Type B pancreatic cell (in vitro differentiated cells): ENCODE results near the gene PLCD4. TPM values are rescaled to one million over a fixed set of nuclear protein-coding genes. Genes with fewer than 3 reads are reported as not detected.

ENCODE experiments used
- DNase-seq: peaks from one replicate; pipeline ENCODE4 v3.0.0; 2021; ENCODE audit warnings: mixed read lengths; ENCODE audit not compliant: unreplicated experiment; ENCODE audit errors: extremely low spot score
- H3K27ac Mint-ChIP-seq: 2 replicates; pipeline ENCODE4 v1.8.0; 2021; ENCODE audit warnings: mild to moderate bottlenecking, mixed read lengths
- H3K27me3 Mint-ChIP-seq: 2 replicates; pipeline ENCODE4 v1.8.0; 2021; ENCODE audit warnings: mixed read lengths
- H3K36me3 Mint-ChIP-seq: 2 replicates; pipeline ENCODE4 v1.8.0; 2021; ENCODE audit warnings: mixed read lengths
- H3K4me1 Mint-ChIP-seq: one replicate; pipeline ENCODE4 v1.8.0; 2021; ENCODE audit warnings: mixed read lengths; ENCODE audit not compliant: unreplicated experiment
- H3K4me3 Mint-ChIP-seq: 2 replicates; pipeline ENCODE4 v1.8.0; 2021; ENCODE audit warnings: mild to moderate bottlenecking, mixed read lengths
- H3K9me3 Mint-ChIP-seq: 2 replicates; pipeline ENCODE4 v1.8.0; 2021; ENCODE audit warnings: mixed read lengths
- total RNA-seq: library from RNA; stranded (reverse); gene quantifications from 2 replicates; pipeline ENCODE4 v1.2.1, GENCODE V29; 2021; ENCODE audit warnings: low replicate concordance
- TF ChIP-seq, protein P1 (sequence below): fragments of 200-600 bp; sonication (generic); conservative IDR thresholded peaks from 2 replicates; pipeline ENCODE4 v1.5.0; 2021; ENCODE audit warnings: antibody characterized with exemption, mild to moderate bottlenecking

Gene PLCD4
- total RNA-seq, 1 donor from 2014 or later, result 1.4 TPM

DNA sequence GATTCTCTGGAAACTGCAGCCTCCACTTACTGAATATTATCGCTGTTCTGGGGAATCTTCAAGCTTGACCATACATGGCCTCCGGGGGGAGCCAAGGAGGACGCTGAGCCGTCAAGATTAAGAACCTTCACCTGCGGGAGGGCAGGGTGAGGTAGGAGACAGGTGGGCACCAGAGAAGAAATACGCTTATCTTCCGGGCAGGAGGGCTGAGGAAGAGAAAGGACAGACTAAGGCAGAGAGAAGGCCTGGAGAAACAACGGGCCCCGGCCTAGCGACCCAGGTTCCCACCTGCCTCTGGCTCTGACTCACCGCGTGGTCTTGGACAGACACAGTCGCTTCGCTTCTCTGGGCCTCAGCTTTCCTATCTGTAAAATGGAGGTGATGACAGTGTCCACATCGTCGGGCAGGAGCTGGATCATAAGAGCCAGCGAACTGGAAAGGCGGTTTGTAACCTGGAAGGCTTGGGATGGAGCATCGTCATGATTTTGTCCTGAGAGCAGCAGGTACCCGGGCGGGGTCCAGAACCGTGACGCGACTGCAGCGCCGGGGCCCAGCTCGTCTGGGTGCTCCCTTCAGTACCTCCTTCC lies 51.1 kb downstream of the PLCD4 start:
- DNase-seq, result no peak
- Mint-ChIP-seq H3K36me3 (peaks cover 18% of the 10 kb centered on the region), H3K27me3 (no peaks in the 10 kb centered on the region), H3K4me1 (peaks cover 18% of the 10 kb centered on the region), H3K4me3 (peak overlapping the region; percentile 100), H3K27ac (peak overlapping the region; percentile 94), H3K9me3 (no peaks in the 10 kb centered on the region)
- TF ChIP-seq, protein P1, sequence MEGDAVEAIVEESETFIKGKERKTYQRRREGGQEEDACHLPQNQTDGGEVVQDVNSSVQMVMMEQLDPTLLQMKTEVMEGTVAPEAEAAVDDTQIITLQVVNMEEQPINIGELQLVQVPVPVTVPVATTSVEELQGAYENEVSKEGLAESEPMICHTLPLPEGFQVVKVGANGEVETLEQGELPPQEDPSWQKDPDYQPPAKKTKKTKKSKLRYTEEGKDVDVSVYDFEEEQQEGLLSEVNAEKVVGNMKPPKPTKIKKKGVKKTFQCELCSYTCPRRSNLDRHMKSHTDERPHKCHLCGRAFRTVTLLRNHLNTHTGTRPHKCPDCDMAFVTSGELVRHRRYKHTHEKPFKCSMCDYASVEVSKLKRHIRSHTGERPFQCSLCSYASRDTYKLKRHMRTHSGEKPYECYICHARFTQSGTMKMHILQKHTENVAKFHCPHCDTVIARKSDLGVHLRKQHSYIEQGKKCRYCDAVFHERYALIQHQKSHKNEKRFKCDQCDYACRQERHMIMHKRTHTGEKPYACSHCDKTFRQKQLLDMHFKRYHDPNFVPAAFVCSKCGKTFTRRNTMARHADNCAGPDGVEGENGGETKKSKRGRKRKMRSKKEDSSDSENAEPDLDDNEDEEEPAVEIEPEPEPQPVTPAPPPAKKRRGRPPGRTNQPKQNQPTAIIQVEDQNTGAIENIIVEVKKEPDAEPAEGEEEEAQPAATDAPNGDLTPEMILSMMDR, result peak; percentile 68

DNA sequence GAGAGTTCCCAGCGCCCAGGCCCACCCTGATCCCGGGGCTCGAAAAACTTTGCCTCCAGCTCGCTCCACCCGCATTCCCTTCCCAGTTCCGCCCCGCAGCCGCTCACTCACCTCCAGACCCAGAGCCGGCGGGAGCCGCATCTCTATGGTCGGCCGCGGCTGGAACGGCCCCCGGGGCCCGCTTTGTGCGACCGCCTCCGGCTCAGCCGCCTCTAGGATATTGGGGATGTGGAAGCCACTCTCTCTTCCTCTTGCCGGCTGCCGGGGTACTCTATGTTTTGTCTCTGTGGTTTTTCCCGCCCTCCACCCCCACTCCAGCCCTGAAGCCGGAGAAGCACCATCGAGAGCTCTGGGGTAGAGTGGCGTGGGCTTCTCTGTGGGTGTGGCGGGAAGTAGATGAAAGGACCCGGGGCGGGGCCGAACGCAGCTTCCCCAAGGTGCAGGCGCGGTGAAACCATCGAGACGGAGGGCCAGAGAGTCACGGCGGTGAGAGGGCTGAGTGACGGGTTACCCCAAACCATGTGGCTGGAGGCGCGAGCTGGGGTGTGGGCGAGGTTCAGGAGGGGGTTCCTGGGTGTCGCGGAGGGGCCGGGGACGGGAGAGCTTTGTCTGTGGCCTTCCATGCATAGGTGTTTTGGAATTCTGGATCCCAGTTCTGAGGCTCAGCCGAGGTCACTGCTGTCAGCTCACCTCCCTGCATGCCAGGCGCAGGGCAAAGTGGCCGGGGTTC lies 51.7 kb downstream of the PLCD4 start, which contains the start of the genes BCS1L and ZNF142:
BCS1L (plus strand) TSS at position 426 of the 730 bp plus-strand sequence. CDS start 1,305 bp downstream, outside the sequence.
ZNF142 (minus strand) TSS at position 366 of the 730 bp plus-strand sequence. CDS start 3,194 bp downstream, outside the sequence.
- TF ChIP-seq, protein P1, result no peak
- H3K4me1 Mint-ChIP-seq, result peaks cover 18% of the 10 kb centered on the region
- peak within 1 kb of the TSS; percentile 100 for H3K4me3 Mint-ChIP-seq
- H3K36me3 Mint-ChIP-seq, result peaks cover 18% of the 10 kb centered on the region
- no peaks in the 10 kb centered on the region for H3K9me3 Mint-ChIP-seq
- peak within 1 kb of the TSS; percentile 94 for H3K27ac Mint-ChIP-seq
- no peaks in the 10 kb centered on the region for H3K27me3 Mint-ChIP-seq
- DNase-seq, result peak; percentile 88

DNA sequence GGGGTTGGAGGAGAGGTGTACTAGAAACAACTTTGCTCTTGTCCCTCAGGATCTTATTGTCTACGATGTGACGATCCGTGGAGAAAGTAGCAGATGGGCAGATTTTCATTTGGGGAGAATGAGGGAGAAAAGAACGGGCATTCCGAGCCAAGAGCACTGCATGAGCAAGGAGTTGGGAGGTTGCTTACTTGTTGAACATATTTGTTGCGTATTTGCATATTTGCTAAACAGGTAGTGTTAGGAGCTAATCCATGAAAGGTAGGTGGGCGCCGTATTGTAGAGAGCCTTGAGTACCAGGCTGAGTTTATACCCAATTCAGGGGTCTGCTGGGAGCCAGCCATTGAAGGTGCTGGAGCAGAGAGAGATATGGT lies 52.3 kb downstream of the PLCD4 start:
- H3K4me1 Mint-ChIP-seq, result peaks cover 18% of the 10 kb centered on the region
- peaks cover 18% of the 10 kb centered on the region for H3K36me3 Mint-ChIP-seq
- H3K9me3 Mint-ChIP-seq, result no peaks in the 10 kb centered on the region
- H3K27me3 Mint-ChIP-seq, result no peaks in the 10 kb centered on the region
- H3K27ac Mint-ChIP-seq, result peak overlapping the region; percentile 94
- peak overlapping the region; percentile 100 for H3K4me3 Mint-ChIP-seq
- TF ChIP-seq, protein P1, result no peak
- no peak for DNase-seq

DNA sequence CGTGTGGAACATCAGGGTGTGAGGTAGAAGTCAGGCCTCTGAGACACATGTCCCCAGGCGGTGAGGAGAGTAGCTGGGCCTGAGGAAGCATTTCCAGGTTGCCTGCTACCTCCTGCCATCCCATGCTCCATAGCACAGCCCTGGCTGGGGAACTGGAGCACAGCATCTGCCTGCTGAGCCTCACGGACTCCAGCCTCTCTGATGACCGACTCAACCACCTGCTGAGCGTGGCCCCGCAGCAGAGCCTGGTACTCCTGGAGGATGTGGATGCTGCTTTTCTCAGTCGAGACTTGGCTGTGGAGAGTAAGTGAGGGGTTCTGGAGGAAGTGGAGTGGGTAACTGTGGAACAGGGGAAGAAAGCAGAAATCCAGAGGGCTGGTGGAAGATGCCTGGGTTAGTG lies 54.7 kb downstream of the PLCD4 start:
- H3K9me3 Mint-ChIP-seq, result no peaks in the 10 kb centered on the region
- peaks cover 14% of the 10 kb centered on the region for H3K36me3 Mint-ChIP-seq
- H3K4me3 Mint-ChIP-seq, result no peak overlapping the region
- TF ChIP-seq, protein P1, result no peak
- DNase-seq, result no peak
- H3K27me3 Mint-ChIP-seq, result no peaks in the 10 kb centered on the region
- peaks cover 18% of the 10 kb centered on the region for H3K4me1 Mint-ChIP-seq
- H3K27ac Mint-ChIP-seq, result no peak overlapping the region

DNA sequence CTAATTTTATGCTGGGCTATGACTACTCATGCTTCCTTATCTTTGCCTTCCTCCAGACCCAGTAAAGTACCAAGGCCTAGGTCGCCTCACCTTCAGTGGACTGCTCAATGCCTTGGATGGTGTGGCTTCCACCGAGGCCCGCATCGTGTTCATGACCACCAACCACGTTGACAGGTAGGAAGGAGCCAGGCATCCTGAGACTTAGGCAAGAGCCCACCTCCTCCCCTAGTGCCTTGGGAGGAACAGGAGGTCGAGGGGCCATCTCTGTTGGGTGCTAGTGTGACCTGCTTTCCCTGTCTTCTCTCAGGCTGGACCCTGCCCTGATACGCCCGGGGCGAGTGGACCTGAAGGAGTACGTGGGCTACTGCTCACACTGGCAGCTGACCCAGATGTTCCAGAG lies 55.1 kb downstream of the PLCD4 start:
- no peak overlapping the region for H3K27ac Mint-ChIP-seq
- H3K4me3 Mint-ChIP-seq, result no peak overlapping the region
- TF ChIP-seq, protein P1, result no peak
- H3K36me3 Mint-ChIP-seq, result peaks cover 11% of the 10 kb centered on the region
- H3K27me3 Mint-ChIP-seq, result no peaks in the 10 kb centered on the region
- H3K4me1 Mint-ChIP-seq, result peaks cover 18% of the 10 kb centered on the region
- no peak for DNase-seq
- no peaks in the 10 kb centered on the region for H3K9me3 Mint-ChIP-seq
